ENCODE results near the gene TXNL4A.
"Not testable (repeated sequence)": the region's sequence is repeated elsewhere in the genome, so short reads cannot be mapped to it uniquely, and the experiment has no call there.

The TXNL4A gene

GRCh38 chr18:79999701-80000100 is 11.3 kb upstream of the TXNL4A start:
- not testable (repeated sequence) for DNase-seq (ENCODE audit: low read depth in 4 of 4, low spot score in 1 of 4)

- no peak for DNase-seq (ENCODE audit: low read depth in 4 of 4, low spot score in 1 of 4)
Measured at GRCh38 chr18:79991494-79991893, 3.1 kb upstream of the TXNL4A start.

- DNase-seq (ENCODE audit: low read depth in 4 of 4, low spot score in 1 of 4): no peak
Measured at GRCh38 chr18:79989195-79989497, 783 bp upstream of the TXNL4A start.

- DNase-seq (ENCODE audit: low read depth in 4 of 4, low spot score in 1 of 4): peak in 3 of 4 experiments; percentile 33 to 44 (median 33)
Measured at GRCh38 chr18:79988071-79988450, 302 bp downstream of the TXNL4A start.

GRCh38 chr18:79987566-79987965 is 797 bp downstream of the TXNL4A start:
- DNase-seq (ENCODE audit: low read depth in 4 of 4, low spot score in 1 of 4): no peak

- DNase-seq (ENCODE audit: low read depth in 4 of 4, low spot score in 1 of 4): no peak
Measured at GRCh38 chr18:79986726-79987125, 1.6 kb downstream of the TXNL4A start.

- no peak for DNase-seq (ENCODE audit: low read depth in 4 of 4, low spot score in 1 of 4)
Measured at GRCh38 chr18:79985172-79985571, 3.2 kb downstream of the TXNL4A start.

GRCh38 chr18:79983793-79984192 is 4.6 kb downstream of the TXNL4A start:
- DNase-seq (ENCODE audit: low read depth in 4 of 4, low spot score in 1 of 4): no peak

GRCh38 chr18:79983253-79983652 is 5.1 kb downstream of the TXNL4A start:
- no peak for DNase-seq (ENCODE audit: low read depth in 4 of 4, low spot score in 1 of 4)

- no peak for DNase-seq (ENCODE audit: low read depth in 4 of 4, low spot score in 1 of 4)
Measured at GRCh38 chr18:79982736-79983135, 5.6 kb downstream of the TXNL4A start.

GRCh38 chr18:79980585-79980984 is 7.8 kb downstream of the TXNL4A start:
- DNase-seq (ENCODE audit: low read depth in 4 of 4, low spot score in 1 of 4): no peak

GRCh38 chr18:79979843-79980242 is 8.5 kb downstream of the TXNL4A start:
- DNase-seq (ENCODE audit: low read depth in 4 of 4, low spot score in 1 of 4): no peak

- no peak for DNase-seq (ENCODE audit: low read depth in 4 of 4, low spot score in 1 of 4)
Measured at GRCh38 chr18:79975985-79976680, 12.2 kb downstream of the TXNL4A start.

- no peak for DNase-seq (ENCODE audit: low read depth in 4 of 4, low spot score in 1 of 4)
Measured at GRCh38 chr18:79975043-79975442, 13.3 kb downstream of the TXNL4A start.

GRCh38 chr18:79974025-79974654 is 14.2 kb downstream of the TXNL4A start:
- DNase-seq (ENCODE audit: low read depth in 4 of 4, low spot score in 1 of 4): no peak

- no peak for DNase-seq (ENCODE audit: low read depth in 4 of 4, low spot score in 1 of 4)
Measured at GRCh38 chr18:79973517-79973916, 14.8 kb downstream of the TXNL4A start.

- DNase-seq (ENCODE audit: low read depth in 4 of 4, low spot score in 1 of 4): no peak
Measured at GRCh38 chr18:79972720-79973119, 15.6 kb downstream of the TXNL4A start.

- DNase-seq (ENCODE audit: low read depth in 4 of 4, low spot score in 1 of 4): no peak
Measured at GRCh38 chr18:79971986-79972385, 16.4 kb downstream of the TXNL4A start.

GRCh38 chr18:79971211-79971952 is 17.0 kb downstream of the TXNL4A start:
- DNase-seq (ENCODE audit: low read depth in 4 of 4, low spot score in 1 of 4): no peak

GRCh38 chr18:79970419-79971133 is 17.8 kb downstream of the TXNL4A start:
- no peak for DNase-seq (ENCODE audit: low read depth in 4 of 4, low spot score in 1 of 4)

- DNase-seq (ENCODE audit: low read depth in 4 of 4, low spot score in 1 of 4): no peak
Measured at GRCh38 chr18:79965119-79965902, 23.1 kb downstream of the TXNL4A start.

All from stimulated activated CD4-positive, alpha-beta T cell treated with anti-CD3 and anti-CD28 coated beads, Interleukin-1b, Interleukin-23, amount 100 ng/mL, for 24 hours (primary cell).